ENCODE data around the gene SEMA5B. TPM values are rescaled to one million over a fixed set of nuclear protein-coding genes. Genes with fewer than 3 reads are reported as not detected.

SEMA5B gene
- polyA plus RNA-seq, 1 donor from 2014 or later = 7.0 TPM

DNA sequence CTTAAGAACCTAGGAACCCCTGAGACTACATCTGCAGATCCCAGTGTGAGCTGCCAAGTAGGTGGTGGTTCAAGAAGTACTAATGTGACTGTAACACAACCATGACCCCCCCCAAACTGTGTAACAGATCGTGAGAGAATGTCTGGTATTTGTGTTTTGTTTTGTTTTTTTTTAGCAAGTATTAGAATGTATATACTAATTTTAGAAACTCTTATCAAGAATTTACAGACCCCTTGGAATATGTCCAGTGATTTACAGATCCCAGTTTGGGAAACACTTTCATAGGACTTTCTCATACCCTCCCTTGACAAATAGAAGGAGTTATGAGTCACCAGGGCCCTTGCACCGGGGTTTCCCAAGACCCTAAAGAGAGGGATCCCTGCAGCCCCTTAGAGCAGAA is 79.8 kb downstream of the SEMA5B start:
- Histone ChIP-seq H2AFZ (ENCODE audit: low read depth, low read length) (no peak overlapping the region), H3K4me2 (ENCODE audit: low read length) (no peak overlapping the region), H4K20me1 (ENCODE audit: insufficient read depth) (no peaks in the 10 kb centered on the region), H3K4me3 (ENCODE audit: low read length) (no peak overlapping the region), H3F3A (ENCODE audit: insufficient read depth, low read length, poor library complexity, severe bottlenecking) (no peaks in the 10 kb centered on the region), H3K36me3 (ENCODE audit: insufficient read depth, low read length) (no peaks in the 10 kb centered on the region), H3K27ac (ENCODE audit: low read length) (no peak overlapping the region), H3K9me3 (ENCODE audit: low read length) (no peaks in the 10 kb centered on the region), H3K9ac (ENCODE audit: low read length) (no peak overlapping the region), H3K9me2 (ENCODE audit: insufficient read depth, low read length) (no peaks in the 10 kb centered on the region), H3K27me3 (ENCODE audit: insufficient read depth, low read depth, low read length) (no peaks in the 10 kb centered on the region), H3K79me2 (replicated peaks; ENCODE audit: insufficient read depth, low read length) (no peaks in the 10 kb centered on the region)
- TF ChIP-seq EZH2 (IDR thresholded peaks at IDR 0.05; ENCODE audit: borderline replicate concordance, insufficient read depth, low read length, poor library complexity, severe bottlenecking) (no peak), SMC3 (conservative IDR thresholded peaks at IDR 0.05; ENCODE audit: poor library complexity) (no peak), POLR2AphosphoS5 (IDR thresholded peaks at IDR 0.05) (no peak)
- TF ChIP-seq, protein P1, sequence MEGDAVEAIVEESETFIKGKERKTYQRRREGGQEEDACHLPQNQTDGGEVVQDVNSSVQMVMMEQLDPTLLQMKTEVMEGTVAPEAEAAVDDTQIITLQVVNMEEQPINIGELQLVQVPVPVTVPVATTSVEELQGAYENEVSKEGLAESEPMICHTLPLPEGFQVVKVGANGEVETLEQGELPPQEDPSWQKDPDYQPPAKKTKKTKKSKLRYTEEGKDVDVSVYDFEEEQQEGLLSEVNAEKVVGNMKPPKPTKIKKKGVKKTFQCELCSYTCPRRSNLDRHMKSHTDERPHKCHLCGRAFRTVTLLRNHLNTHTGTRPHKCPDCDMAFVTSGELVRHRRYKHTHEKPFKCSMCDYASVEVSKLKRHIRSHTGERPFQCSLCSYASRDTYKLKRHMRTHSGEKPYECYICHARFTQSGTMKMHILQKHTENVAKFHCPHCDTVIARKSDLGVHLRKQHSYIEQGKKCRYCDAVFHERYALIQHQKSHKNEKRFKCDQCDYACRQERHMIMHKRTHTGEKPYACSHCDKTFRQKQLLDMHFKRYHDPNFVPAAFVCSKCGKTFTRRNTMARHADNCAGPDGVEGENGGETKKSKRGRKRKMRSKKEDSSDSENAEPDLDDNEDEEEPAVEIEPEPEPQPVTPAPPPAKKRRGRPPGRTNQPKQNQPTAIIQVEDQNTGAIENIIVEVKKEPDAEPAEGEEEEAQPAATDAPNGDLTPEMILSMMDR (IDR thresholded peaks at IDR 0.05; ENCODE audit: poor library complexity, severe bottlenecking) = no peak

DNA sequence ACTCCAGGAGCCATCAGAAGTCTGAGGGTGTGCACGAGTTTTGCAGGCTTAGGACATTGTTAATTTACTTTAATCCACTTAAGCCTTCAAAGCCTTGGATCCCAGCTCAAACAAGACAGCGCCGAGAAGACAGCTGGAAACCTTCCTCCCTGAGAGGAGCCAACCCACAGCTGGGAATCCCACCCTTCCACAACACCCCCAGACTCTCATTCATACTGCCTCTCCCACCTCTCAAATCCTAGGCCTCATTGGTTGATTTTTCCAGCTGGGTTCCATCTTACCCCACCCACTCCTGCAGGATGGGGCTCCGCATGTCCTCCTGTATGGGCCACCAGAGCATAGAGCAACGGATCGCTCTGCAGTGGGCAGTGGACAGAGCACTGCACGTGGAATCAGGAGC is 80.4 kb downstream of the SEMA5B start:
- H3K4me2 ChIP-seq (ENCODE audit: low read length) = no peak overlapping the region
- H3K9ac ChIP-seq (ENCODE audit: low read length) = no peak overlapping the region
- H3F3A ChIP-seq (ENCODE audit: insufficient read depth, low read length, poor library complexity, severe bottlenecking) = no peaks in the 10 kb centered on the region
- H3K79me2 ChIP-seq (replicated peaks; ENCODE audit: insufficient read depth, low read length) = no peaks in the 10 kb centered on the region
- no peaks in the 10 kb centered on the region for H4K20me1 ChIP-seq (ENCODE audit: insufficient read depth)
- no peak overlapping the region for H3K27ac ChIP-seq (ENCODE audit: low read length)
- no peaks in the 10 kb centered on the region for H3K9me2 ChIP-seq (ENCODE audit: insufficient read depth, low read length)
- H3K4me3 ChIP-seq (ENCODE audit: low read length) = no peak overlapping the region
- no peak overlapping the region for H2AFZ ChIP-seq (ENCODE audit: low read depth, low read length)
- H3K27me3 ChIP-seq (ENCODE audit: insufficient read depth, low read depth, low read length) = no peaks in the 10 kb centered on the region
- no peaks in the 10 kb centered on the region for H3K36me3 ChIP-seq (ENCODE audit: insufficient read depth, low read length)
- TF ChIP-seq SMC3 (conservative IDR thresholded peaks at IDR 0.05; ENCODE audit: poor library complexity) (no peak), TAF1 (IDR thresholded peaks at IDR 0.05; ENCODE audit: low read depth) (no peak), RAD21 (conservative IDR thresholded peaks at IDR 0.05) (no peak)
- TF ChIP-seq, protein P1 (IDR thresholded peaks at IDR 0.05; ENCODE audit: poor library complexity, severe bottlenecking) = no peak
- H3K9me3 ChIP-seq (ENCODE audit: low read length) = no peaks in the 10 kb centered on the region

DNA sequence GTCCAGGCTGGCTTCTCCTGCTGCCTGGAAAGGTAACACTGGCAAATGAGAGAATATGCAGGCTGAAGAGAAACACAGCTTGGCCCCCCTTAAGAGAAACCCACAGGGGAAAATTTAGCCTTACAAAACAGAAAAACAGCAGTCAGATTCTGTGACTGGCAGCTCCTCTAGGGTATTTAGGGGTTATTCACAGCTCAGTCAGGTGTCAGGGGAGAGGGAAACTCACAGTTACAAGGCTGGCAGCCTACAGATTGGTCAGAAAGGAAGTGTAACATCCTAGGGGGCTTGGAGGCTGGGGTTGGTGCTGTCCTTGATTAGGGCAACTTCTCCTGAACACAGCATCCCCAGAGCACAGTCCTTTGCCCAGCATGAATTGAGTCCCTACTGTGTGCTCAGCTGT is 81.4 kb downstream of the SEMA5B start:
- Histone ChIP-seq H3F3A (ENCODE audit: insufficient read depth, low read length, poor library complexity, severe bottlenecking) (no peaks in the 10 kb centered on the region), H3K36me3 (ENCODE audit: insufficient read depth, low read length) (no peaks in the 10 kb centered on the region), H3K4me3 (ENCODE audit: low read length) (no peak overlapping the region), H3K79me2 (replicated peaks; ENCODE audit: insufficient read depth, low read length) (no peaks in the 10 kb centered on the region), H3K27me3 (ENCODE audit: insufficient read depth, low read depth, low read length) (no peaks in the 10 kb centered on the region), H2AFZ (ENCODE audit: low read depth, low read length) (no peak overlapping the region), H3K27ac (ENCODE audit: low read length) (no peak overlapping the region), H3K9ac (ENCODE audit: low read length) (no peak overlapping the region), H4K20me1 (ENCODE audit: insufficient read depth) (no peaks in the 10 kb centered on the region), H3K4me2 (ENCODE audit: low read length) (no peak overlapping the region), H3K9me3 (ENCODE audit: low read length) (no peaks in the 10 kb centered on the region), H3K9me2 (ENCODE audit: insufficient read depth, low read length) (no peaks in the 10 kb centered on the region)
- TF ChIP-seq EZH2 (IDR thresholded peaks at IDR 0.05; ENCODE audit: borderline replicate concordance, insufficient read depth, low read length, poor library complexity, severe bottlenecking) (no peak), RAD21 (conservative IDR thresholded peaks at IDR 0.05) (no peak), POLR2AphosphoS5 (IDR thresholded peaks at IDR 0.05) (no peak), EP300 (conservative IDR thresholded peaks at IDR 0.05; ENCODE audit: poor library complexity, severe bottlenecking) (no peak)
